ENCODE measurements around the gene APP.
"Not testable (repeated sequence)": the region's sequence is repeated elsewhere in the genome, so short reads cannot be mapped to it uniquely, and the experiment has no call there.

APP gene

GRCh38 chr21:26096494-26097371 lies 73.8 kb downstream of the APP start:
- DNase-seq: no peak

DNA sequence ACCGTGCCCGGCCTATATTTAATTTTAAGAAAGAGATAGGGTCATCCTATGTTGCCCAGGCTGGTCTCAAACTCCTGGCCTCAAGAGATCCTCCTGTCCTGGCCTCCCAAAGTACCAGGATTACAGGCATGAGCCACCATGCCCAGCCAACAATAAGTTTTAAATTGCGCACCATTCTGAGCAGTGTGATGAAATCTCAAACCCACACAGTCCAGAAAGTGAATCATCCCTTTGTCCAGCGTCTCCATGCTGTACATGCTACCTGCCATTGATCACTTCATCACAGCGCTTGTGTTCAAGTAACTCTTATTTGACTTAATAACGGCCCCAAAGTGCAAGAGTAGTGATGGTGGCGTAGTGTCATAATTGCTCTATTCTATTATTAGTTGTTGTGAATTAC lies 75.4 kb downstream of the APP start:
- DNase-seq: no peak

- DNase-seq: no peak
Measured at GRCh38 chr21:26093122-26093521, 77.4 kb downstream of the APP start.

DNA sequence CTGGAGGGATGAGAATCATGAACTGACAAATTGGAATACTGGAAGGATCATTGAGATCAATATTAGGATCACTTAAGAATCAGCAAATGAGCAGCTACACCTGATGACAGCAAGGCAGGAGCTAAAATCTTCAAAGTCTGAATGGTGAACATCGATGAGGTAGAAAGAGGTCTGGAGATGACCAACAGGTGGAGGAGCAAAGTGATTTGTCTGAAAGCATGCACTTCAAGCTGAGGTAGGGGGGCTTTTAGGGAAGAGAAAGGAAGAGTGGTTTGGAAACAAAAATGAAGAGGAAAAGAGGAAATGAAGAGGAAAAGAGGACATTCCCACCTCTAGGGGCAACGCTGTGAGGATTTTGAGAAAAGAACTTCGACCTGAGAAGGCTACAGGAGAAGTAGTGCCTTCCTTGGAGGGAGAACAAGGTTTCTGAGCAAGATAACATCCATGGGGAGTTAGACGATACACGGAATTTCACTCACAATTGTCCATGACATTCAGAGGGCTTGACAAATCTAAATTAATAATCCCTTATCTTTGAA lies 79.0 kb downstream of the APP start:
- no peak for DNase-seq

DNA sequence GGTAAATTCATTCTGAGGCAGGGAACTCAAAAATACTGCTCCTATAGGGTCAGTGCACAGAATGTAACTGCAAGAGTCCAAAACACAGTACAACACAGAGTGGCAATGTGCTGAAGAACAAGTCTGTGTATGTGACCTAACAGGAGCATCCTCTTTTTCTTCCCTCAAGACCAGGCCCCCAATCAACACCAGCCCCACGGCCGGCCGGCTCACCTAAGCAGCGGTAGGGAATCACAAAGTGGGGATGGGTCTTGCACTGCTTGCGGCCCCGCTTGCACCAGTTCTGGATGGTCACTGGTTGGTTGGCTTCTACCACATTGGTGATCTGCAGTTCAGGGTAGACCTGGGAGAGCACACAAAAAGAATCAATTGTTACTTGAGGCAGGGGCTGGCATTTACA lies 80.8 kb downstream of the APP start:
- DNase-seq: no peak

DNA sequence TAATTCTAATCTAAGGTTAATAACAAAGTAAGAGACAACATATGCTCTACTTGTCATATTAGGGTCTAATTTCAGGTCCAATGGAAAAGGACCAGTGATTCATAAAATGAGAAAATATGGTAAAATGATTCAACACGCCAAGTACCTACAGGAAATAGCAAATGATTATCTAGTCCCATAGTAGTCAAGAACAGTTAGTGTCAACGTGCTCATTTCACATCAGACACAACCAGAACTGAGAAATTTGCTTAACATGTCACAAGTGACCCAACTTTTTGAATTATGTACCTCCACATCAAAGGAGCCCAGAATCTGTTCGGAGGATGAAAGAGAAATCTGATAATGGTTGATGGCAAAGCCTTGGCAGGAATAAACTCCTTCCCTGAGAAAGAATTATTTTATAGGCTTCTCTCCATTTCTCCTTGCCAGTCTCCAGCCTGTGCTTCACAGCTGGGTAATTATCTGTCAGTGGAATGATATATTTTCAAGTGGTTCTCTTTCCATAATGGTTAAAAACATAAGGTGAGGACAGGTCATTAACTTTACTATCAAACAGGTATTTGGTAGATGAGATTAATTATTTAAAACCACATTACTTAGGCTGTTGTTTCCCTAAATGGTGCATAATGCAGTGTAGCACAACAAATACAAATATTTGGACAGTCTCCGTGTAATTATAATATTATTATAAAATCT lies 83.2 kb downstream of the APP start:
- no peak for DNase-seq

GRCh38 chr21:26085882-26086281 lies 84.7 kb downstream of the APP start:
- DNase-seq: no peak

DNA sequence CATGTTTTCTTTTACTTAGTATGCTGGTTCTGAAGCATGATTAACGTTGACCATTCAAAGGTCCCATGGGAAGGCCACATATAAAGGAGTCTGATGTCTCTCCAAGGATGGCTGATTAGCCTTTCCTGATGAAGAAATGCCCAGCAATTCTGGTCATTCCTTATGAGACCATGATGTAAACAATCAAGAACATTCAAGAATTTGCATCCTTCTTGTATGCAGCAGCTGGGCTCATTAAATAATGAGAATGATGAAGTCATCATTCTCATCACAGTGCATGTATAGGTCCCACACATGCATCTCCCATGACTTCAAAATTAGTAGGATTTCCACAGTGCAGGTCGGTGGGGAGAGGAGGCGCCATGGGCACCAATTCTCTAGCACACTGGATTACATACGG lies 85.4 kb downstream of the APP start:
- no peak for DNase-seq

DNA sequence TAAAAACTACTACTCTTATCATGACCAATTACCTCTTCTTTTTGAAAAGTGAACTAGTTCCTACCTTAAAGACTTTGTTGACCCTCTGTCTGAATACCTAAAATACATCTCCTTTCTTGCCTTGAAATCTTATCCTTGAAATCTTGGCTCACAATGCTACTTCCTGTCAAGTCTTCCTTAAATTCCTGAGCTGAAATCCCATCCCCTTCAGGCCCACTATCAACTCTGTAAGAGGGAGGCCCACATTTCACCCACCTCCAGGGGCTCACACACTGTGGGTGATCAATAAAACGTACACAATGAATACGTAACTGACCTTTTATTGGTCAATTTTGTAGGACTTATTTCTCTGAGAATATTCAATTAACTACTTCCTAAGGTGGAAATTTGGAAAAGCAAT lies 88.0 kb downstream of the APP start:
- DNase-seq: no peak

DNA sequence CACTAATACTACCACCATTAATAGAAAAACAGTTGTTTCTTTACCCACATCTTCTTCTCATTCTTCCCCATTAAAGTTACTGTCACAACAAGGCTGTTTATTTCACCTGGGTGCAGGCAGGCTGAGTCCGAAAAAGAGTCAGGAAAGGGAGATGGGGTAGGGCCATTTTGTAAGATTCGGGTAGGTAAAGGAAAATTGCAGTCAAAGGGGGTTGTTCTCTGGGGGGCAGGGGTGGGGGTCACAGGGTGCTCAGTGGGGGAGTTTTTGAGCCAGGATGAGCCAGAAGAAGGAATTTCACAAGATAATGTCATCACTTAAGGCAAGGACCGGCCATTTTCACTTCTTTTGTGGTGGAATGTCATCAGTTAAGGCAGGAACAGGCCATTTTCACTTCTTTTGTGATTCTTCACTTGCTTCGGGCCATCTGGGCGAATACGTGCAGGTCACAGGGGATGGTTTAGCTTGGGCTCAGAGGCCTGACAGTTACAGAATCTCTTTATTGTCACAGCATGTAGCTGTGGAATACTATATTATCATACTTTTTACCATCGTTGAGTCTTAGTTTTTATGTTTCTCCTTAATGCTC lies 89.3 kb downstream of the APP start:
- DNase-seq: not testable (repeated sequence)

- DNase-seq: no peak
Measured at GRCh38 chr21:26080211-26080610, 90.4 kb downstream of the APP start.

DNA sequence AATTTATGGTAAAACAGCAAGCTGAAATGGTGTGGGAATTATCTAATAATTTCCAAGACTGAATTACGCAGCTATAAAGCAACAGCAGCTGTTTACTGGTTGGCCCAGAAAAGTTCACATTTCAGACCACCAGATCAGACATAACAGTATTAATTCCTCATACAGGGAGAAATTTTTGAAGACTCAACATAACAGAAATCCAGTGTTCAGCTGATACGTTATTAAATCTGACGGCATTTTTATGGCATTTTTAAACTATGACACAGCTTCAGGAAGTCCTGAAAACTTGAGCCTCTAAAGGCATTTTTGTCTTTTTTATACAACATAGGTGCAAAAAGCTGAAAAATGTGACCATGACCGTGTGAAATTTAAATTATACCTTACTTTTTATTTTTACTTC lies 91.2 kb downstream of the APP start:
- DNase-seq: no peak

DNA sequence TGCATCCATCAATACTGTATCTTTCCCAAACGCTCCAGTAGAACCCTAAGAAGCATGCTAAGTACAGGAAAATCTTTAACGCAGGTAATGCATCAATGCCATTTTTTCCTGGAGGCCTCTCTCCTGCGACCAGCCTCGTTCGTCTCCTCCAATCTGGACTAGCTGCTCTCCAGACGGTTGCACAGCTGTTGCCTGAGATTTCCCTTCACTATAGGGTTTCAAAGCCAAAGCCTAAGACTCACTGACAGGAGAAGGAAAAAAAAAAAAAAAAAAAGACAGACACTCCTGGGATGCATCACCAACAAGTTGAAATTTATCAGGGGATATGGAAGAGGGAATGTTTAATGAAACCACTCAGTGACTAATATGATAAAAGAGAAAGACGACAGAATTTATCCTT lies 93.0 kb downstream of the APP start:
- no peak for DNase-seq

DNA sequence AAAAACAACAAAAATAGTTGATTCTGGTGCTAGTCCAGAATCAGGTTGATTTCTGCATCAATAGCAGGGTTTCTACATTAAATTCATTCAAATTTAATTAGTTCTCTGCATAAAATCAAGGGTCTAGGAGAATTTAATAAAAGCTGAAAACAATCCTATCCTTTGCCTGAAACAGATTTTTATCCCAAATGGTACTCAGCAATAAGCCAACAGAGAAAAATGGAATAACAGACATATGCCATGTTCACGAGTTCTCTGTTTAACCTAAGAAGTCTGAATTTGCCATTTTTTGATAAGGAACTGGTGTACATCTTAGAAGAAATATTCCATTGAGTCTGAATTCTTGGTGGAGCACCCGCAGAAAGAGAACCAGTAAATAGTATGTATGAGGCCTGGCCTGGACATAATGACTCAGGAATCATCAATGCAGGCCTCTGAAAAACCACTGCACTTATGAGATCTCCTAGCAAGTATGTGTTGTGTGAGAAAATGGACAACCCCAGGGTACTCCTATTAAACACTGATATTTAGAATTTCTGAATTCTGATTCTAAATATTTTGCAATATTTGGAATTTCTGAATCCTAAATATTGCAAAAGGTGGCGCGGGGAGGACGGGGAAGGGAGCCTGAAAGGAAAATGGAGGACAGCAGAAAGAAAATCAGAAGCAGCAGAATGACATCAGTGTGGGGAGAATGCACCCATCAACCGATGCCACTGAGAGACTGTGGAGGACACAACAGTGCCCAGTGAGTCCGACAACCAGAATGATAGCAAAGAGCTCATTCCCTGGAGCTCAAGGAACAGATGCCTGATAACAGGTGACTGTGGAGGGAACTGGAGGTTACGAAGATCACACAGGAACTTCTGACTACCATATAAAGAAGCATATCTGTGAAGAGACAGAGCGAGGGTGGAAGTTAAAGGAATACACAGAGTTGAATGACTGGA lies 97.6 kb downstream of the APP start:
- DNase-seq: no peak

DNA sequence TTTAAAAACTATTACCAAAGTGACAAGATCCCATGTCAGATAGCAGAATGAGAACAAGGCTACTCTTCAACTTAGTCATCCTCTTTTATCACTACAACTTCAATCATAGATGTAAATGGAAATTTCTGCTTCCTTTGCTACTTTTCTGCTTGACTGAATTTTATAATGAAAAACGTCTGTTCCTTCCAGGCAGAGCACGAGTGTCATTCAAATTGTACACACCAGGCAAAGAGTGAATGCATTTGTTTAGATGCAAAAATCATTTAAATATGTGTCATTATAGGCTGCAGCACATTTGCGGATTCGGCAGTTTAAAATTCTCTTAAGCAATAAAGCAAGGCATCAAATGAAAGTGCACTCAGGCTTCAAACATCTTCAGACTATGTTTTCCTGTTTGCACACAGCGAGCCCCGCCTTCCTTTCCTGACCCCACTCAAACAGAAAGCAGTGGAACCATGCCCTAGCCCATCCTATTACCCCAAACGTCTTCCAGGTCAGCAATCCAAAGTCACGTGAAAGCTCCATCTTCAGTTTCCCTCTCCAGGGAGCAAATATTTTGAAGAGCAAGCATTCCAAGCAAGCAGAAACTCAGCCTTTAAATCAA lies 99.6 kb downstream of the APP start:
- peak; percentile 12 for DNase-seq

GRCh38 chr21:26070121-26070520 lies 100.4 kb downstream of the APP start:
- DNase-seq: no peak

DNA sequence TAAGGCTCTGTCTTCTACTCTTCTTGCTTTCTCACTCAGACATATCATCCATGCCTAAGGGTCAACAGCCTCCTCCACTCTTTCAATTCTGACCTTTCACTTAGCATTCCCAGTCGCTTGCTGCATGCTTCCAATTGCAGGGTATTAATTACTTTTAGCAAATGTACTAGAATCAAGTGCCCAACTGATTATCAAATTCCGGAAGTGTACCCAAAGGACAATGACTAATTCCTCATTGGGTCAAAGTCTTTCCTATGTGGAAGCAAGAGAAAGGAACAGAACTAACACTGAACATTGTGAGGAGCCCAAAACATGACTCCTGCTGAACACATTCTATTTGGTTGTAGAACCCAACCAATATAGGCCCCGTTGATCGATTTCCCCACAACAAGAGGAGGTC lies 101.8 kb downstream of the APP start:
- DNase-seq: no peak

- no peak for DNase-seq
Measured at GRCh38 chr21:26067836-26068594, 102.6 kb downstream of the APP start.

GRCh38 chr21:26064506-26064905 lies 106.1 kb downstream of the APP start:
- DNase-seq: no peak

- no peak for DNase-seq
Measured at GRCh38 chr21:26061437-26061836, 109.1 kb downstream of the APP start.

GRCh38 chr21:26060335-26061115 lies 110.0 kb downstream of the APP start:
- DNase-seq: no peak
